GM12873 (cell line): ENCODE data around the gene FASTK.

Source experiments
- TF ChIP-seq, protein P1 (sequence below): IDR thresholded peaks from 2 replicates; pipeline ENCODE4 v1.5.1; 2012; ENCODE audit warnings: low read depth, mild to moderate bottlenecking, moderate library complexity, low read length, control low read depth; ENCODE audit not compliant: insufficient read depth; ENCODE audit errors: missing control alignments

The FASTK gene

GRCh38 chr7:151083071-151083823 lies 2.6 kb upstream of the FASTK start, which contains the start of gene TMUB1:
TSS of gene TMUB1 (minus strand) at chr7:151083493. CDS start at chr7:151082563, 930 bp downstream.
- TF ChIP-seq, protein P1, sequence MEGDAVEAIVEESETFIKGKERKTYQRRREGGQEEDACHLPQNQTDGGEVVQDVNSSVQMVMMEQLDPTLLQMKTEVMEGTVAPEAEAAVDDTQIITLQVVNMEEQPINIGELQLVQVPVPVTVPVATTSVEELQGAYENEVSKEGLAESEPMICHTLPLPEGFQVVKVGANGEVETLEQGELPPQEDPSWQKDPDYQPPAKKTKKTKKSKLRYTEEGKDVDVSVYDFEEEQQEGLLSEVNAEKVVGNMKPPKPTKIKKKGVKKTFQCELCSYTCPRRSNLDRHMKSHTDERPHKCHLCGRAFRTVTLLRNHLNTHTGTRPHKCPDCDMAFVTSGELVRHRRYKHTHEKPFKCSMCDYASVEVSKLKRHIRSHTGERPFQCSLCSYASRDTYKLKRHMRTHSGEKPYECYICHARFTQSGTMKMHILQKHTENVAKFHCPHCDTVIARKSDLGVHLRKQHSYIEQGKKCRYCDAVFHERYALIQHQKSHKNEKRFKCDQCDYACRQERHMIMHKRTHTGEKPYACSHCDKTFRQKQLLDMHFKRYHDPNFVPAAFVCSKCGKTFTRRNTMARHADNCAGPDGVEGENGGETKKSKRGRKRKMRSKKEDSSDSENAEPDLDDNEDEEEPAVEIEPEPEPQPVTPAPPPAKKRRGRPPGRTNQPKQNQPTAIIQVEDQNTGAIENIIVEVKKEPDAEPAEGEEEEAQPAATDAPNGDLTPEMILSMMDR, result no peak

GRCh38 chr7:151082141-151083070 lies 1.8 kb upstream of the FASTK start:
- TF ChIP-seq, protein P1, result no peak

DNA sequence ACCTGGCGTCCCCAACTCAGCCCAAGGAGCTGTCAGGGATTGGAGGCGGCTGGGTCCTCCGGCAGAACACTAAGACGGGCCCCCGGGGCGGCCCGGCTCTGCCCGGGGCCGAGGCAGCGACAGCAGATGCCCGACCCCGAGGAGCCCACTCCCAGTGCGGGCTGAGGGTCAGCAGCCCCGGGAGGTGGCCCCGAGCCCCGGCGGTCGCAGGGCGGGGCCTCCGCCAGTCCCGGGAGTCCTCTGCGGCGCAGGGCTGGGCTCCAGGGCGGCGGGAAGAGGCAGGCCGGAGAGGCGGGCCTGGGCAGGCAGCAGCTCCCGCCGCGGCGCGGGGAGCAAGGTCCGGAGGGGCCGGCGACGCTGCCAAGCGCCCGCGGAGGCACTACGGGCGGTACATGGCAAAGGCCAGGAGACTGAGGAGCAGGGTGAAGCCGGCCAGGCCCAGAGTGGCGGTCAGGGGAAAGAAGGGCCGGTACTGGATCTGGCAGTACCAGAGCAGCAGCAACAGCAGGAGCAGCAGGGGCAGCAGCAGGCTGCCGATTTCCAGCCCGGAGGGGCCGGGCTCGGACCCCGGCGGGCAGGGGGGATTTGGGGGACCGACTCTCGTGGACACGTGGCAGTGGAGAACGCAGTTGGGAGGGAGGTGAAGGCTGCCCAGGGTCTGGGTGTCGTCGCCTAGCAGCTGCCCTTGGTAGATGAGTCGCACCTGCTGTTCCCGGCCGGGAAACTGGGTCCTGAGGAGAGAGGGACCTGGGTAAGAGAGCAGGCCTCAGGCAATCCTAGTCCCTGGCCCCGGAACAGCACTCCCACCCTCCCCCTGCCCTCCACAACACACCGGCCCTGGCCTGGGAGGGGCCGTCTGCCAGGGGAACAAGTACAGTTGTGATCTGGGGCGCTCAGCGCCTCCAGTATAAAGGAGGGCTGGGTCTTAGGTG lies 827 bp upstream of the FASTK start:
- TF ChIP-seq, protein P1, result no peak

DNA sequence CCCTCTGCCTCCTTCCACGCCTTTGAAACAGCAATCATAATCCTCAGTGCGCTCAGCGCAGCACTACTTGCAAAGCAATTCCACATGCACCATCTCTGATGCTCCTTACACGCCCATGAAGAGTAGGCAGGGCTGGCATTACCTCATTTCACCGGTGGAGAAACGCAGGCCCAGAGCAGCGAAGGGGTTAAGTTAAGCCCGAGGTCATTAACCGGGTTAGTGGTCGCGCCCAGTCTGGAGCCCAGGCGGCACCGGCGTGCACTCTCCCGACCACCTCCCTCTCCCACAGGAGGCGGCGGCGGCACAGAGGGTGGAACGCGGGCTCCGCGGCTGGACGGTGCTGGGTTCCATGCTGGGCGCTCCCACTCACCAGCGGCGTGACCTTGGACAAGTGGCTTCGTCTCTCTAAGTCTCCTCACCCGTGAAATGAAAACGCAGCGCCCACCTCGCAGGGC lies 515 bp downstream of the FASTK start:
- TF ChIP-seq, protein P1, result no peak

- TF ChIP-seq, protein P1, result no peak
Observed at GRCh38 chr7:151079199-151079910, 1.3 kb downstream of the FASTK start.

- TF ChIP-seq, protein P1, result no peak
Observed at GRCh38 chr7:151078233-151079040, 2.2 kb downstream of the FASTK start.
